Colonic mucosa (tissue), 4 donors: ENCODE results near the gene NR1I3. TPM values are rescaled to one million over a fixed set of nuclear protein-coding genes. Genes with fewer than 3 reads are reported as not detected.

Source experiments
- DNase-seq: peaks from one replicate; pipeline ENCODE4 v3.0.0-alpha.2; 2020
- H3K27ac ChIP-seq: fragments of 200-600 bp; one replicate; pipeline ENCODE4 v1.8.0; 2021
- H3K27me3 ChIP-seq: fragments of 200-600 bp; one replicate; pipeline ENCODE4 v1.8.0; 2021
- H3K36me3 ChIP-seq: fragments of 200-600 bp; one replicate; pipeline ENCODE4 v1.8.0; 2021
- H3K4me1 ChIP-seq: fragments of 200-600 bp; one replicate; pipeline ENCODE4 v1.8.0; 2021; ENCODE audit warnings: mild to moderate bottlenecking
- H3K4me3 ChIP-seq: fragments of 200-600 bp; one replicate; pipeline ENCODE4 v1.8.0; 2021
- H3K9ac ChIP-seq, 2 donors: one replicate each; pipeline ENCODE4 v1.7.0; 2013; ENCODE audit warnings: control low read depth in 2 of 2, low read depth in 2 of 2, low read length in 2 of 2
- H3K9me3 ChIP-seq: fragments of 200-600 bp; one replicate; pipeline ENCODE4 v1.8.0; 2021
- intact Hi-C: fragments of 100-400 bp; cut with DNase I; formaldehyde crosslinking; loops from one replicate; pipeline ENCODE4 v1.14.1; 2022
- total RNA-seq, 2 donors: library from RNA; stranded (reverse); fragmentation: NEBNext Ultra II Directional in 1 of 2; extraction: Animal tissue kit (Norgen Biotek cat#: 25700) in 1 of 2; gene quantifications; one replicate each; pipeline ENCODE4 v1.2.1, GENCODE V29; 2021
- TF ChIP-seq, protein P1 (sequence below): fragments of 200-600 bp; IDR thresholded peaks from one replicate; pipeline ENCODE4 v1.8.0; 2022; ENCODE audit warnings: antibody characterized with exemption, mild to moderate bottlenecking
- donor health status: healthy.
- donor health status: DM: no; HTN: no; CAD: no.
- donor health status: DM: no; HTN: no; CAD: no.

NR1I3 gene
- total RNA-seq, 2 donors from 2014 or later = not detected

GRCh38 chr1:161274874-161275273, 36.9 kb upstream of the NR1I3 start:
- TF ChIP-seq, protein P1, sequence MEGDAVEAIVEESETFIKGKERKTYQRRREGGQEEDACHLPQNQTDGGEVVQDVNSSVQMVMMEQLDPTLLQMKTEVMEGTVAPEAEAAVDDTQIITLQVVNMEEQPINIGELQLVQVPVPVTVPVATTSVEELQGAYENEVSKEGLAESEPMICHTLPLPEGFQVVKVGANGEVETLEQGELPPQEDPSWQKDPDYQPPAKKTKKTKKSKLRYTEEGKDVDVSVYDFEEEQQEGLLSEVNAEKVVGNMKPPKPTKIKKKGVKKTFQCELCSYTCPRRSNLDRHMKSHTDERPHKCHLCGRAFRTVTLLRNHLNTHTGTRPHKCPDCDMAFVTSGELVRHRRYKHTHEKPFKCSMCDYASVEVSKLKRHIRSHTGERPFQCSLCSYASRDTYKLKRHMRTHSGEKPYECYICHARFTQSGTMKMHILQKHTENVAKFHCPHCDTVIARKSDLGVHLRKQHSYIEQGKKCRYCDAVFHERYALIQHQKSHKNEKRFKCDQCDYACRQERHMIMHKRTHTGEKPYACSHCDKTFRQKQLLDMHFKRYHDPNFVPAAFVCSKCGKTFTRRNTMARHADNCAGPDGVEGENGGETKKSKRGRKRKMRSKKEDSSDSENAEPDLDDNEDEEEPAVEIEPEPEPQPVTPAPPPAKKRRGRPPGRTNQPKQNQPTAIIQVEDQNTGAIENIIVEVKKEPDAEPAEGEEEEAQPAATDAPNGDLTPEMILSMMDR = no peak
- H3K9ac ChIP-seq = no peak overlapping the region
- intact Hi-C loops = no loop called here
- no peak overlapping the region for H3K4me3 ChIP-seq
- no peaks in the 10 kb centered on the region for H3K9me3 ChIP-seq
- no peaks in the 10 kb centered on the region for H3K27me3 ChIP-seq
- H3K36me3 ChIP-seq = no peaks in the 10 kb centered on the region
- DNase-seq = no peak
- H3K4me1 ChIP-seq = no peaks in the 10 kb centered on the region
- H3K27ac ChIP-seq = no peak overlapping the region

DNA sequence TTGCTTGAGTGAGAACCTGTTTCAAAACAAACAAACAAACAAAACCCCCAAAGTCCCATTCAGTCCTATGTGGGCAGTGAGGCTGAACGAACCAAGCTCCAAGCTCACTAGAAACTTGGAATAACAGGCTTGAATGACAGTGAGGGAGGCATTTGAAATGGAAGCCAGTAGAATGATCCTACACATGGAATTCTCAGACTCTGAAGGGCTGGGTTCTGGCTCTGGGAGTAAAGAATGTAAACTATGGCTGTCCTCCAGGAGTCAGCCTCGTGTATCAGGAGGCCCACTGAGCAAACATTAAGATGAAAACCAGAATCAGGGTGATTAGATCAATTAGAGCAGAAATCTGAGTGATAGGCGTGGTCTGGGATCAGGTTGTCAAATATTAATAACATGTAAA, 35.4 kb upstream of the NR1I3 start:
- Histone ChIP-seq H3K9ac (no peak overlapping the region), H3K9me3 (no peaks in the 10 kb centered on the region), H3K27me3 (no peaks in the 10 kb centered on the region), H3K4me1 (no peaks in the 10 kb centered on the region), H3K36me3 (no peaks in the 10 kb centered on the region), H3K27ac (no peak overlapping the region), H3K4me3 (no peak overlapping the region)
- intact Hi-C loops = no loop called here
- TF ChIP-seq, protein P1 = no peak
- no peak for DNase-seq

DNA sequence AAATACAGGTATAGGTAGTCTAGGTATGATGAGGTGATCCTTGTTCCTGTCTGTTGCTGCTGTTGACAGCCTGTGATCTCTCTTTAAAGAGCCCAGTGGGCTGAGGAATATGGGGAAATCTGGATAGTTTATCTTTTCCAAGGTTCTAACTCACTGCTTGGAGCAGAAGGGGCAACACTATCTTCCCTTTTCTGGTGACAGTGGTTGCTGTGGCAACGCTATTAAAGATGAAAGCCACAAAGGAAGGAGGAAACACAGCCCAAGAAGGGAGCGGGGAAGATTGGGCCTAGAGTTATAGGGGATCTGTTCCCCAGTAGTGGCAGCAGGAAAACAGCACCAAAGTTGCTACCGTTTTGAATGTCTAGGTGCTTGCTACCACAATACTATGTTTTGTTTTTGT, 29.3 kb upstream of the NR1I3 start:
- Histone ChIP-seq H3K36me3 (no peaks in the 10 kb centered on the region), H3K4me1 (no peaks in the 10 kb centered on the region), H3K27ac (no peak overlapping the region), H3K9ac (no peak overlapping the region), H3K27me3 (no peaks in the 10 kb centered on the region), H3K9me3 (no peaks in the 10 kb centered on the region), H3K4me3 (no peak overlapping the region)
- intact Hi-C loops = no loop called here
- TF ChIP-seq, protein P1 = no peak
- DNase-seq = no peak

- Histone ChIP-seq H3K9ac (no peak overlapping the region), H3K4me1 (no peaks in the 10 kb centered on the region), H3K27ac (no peak overlapping the region), H3K27me3 (no peaks in the 10 kb centered on the region), H3K4me3 (no peak overlapping the region), H3K9me3 (no peaks in the 10 kb centered on the region), H3K36me3 (no peaks in the 10 kb centered on the region)
- no peak for DNase-seq
- intact Hi-C loops = no loop called here
- TF ChIP-seq, protein P1 = no peak
Measured at GRCh38 chr1:161266836-161267235, 28.8 kb upstream of the NR1I3 start.

GRCh38 chr1:161266202-161266601, 28.2 kb upstream of the NR1I3 start:
- TF ChIP-seq, protein P1 = no peak
- H3K4me3 ChIP-seq = no peak overlapping the region
- intact Hi-C loops = no loop called here
- H3K27ac ChIP-seq = no peak overlapping the region
- H3K9ac ChIP-seq = no peak overlapping the region
- no peaks in the 10 kb centered on the region for H3K36me3 ChIP-seq
- no peak for DNase-seq
- H3K27me3 ChIP-seq = peaks cover 2% of the 10 kb centered on the region
- no peaks in the 10 kb centered on the region for H3K4me1 ChIP-seq
- no peaks in the 10 kb centered on the region for H3K9me3 ChIP-seq

GRCh38 chr1:161265305-161265704, 27.3 kb upstream of the NR1I3 start:
- peaks cover 10% of the 10 kb centered on the region for H3K27me3 ChIP-seq
- H3K4me3 ChIP-seq = no peak overlapping the region
- TF ChIP-seq, protein P1 = no peak
- intact Hi-C loops = no loop called here
- no peak overlapping the region for H3K27ac ChIP-seq
- no peaks in the 10 kb centered on the region for H3K36me3 ChIP-seq
- no peak overlapping the region for H3K9ac ChIP-seq
- H3K4me1 ChIP-seq = peaks cover 4% of the 10 kb centered on the region
- no peaks in the 10 kb centered on the region for H3K9me3 ChIP-seq
- DNase-seq = no peak
